Peyer's patch (tissue), 4 donors: ENCODE results near the gene MS4A4E. TPM values are rescaled to one million over a fixed set of nuclear protein-coding genes. Genes with fewer than 3 reads are reported as not detected.

Experiments
- DNase-seq, 3 donors: peaks; one replicate each; pipeline ENCODE4 v3.0.0-alpha.2; 2017 to 2019
- H3K27ac ChIP-seq, 4 donors: fragments of 200-600 bp; sonication (generic); one replicate each; pipeline ENCODE4 v1.5.1; 2016 to 2019
- H3K27me3 ChIP-seq, 2 donors: fragments of 200-600 bp; sonication (generic); one replicate each; pipeline ENCODE4 v1.5.1; 2019
- H3K36me3 ChIP-seq, 3 donors: fragments of 200-600 bp; sonication (generic); one replicate each; pipeline ENCODE4 v1.5.1; 2016 to 2019
- H3K4me1 ChIP-seq, 4 donors: fragments of 200-600 bp; sonication (generic); one replicate each; pipeline ENCODE4 v1.5.1; 2016 to 2019
- H3K4me3 ChIP-seq, 4 donors: fragments of 200-600 bp; sonication (generic); 1 replicate in 3 of 4; 2 replicates in 1 of 4; pipeline ENCODE4 v1.5.1; 2016 to 2019; ENCODE audit warnings: mild to moderate bottlenecking in 1 of 4
- H3K9me3 ChIP-seq, 4 donors: fragments of 200-600 bp; sonication (generic); one replicate each; pipeline ENCODE4 v1.5.1; 2016 to 2019; ENCODE audit warnings: mild to moderate bottlenecking in 1 of 4
- POLR2A ChIP-seq, 2 donors: fragments of 450-650 bp; IDR thresholded peaks; one replicate each; pipeline ENCODE4 v1.5.1; 2017; ENCODE audit warnings: antibody characterized with exemption in 2 of 2, mild to moderate bottlenecking in 2 of 2, moderate library complexity in 2 of 2
- total RNA-seq, 4 donors: library from RNA; depleted of rRNA; stranded (reverse); fragments of >200 nt; gene quantifications; one replicate each; pipeline ENCODE4 v1.1.0, GENCODE V29; 2016
- TF ChIP-seq, protein P1 (sequence below), 6 experiments: fragments of 450-650 bp in 4 of 6; fragments of 200-600 bp in 2 of 6; sonication (generic) in 1 of 6; IDR thresholded peaks; one replicate each; pipeline ENCODE4 v1.5.1; 2017 to 2019; ENCODE audit warnings: antibody characterized with exemption in 6 of 6, mild to moderate bottlenecking in 3 of 6, moderate library complexity in 1 of 6

The MS4A4E gene
- total RNA-seq, 4 donors from 2014 or later, result 2.6 to 13.1 (median 9.3) TPM

DNA sequence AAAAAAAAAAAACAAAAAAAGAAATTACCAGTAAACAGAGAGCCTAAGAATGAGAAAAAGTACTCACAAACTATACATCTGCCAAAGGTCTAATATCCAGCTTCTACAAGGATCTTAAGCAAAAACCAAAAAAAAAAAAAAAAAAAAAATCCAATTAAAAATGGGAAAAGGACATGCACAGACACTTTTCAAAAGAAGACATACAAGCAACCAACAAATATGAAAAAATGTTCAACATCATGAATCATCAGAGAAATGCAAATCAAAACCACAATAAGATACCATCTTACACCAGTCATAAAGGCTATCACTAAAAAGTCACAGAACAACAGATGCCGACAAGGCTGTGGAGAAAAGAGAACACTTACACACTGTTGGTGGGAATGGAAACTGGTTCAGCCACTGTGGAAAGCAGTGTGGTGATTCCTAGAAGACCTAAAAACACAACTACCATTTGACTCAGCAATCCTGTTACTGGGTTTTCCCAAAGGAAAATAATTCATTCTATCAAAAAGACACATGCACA lies 78.3 kb downstream of the MS4A4E start:
- H3K4me1 ChIP-seq, result no peaks in the 10 kb centered on the region
- no peaks in the 10 kb centered on the region for H3K36me3 ChIP-seq
- peaks cover 0 to 9% (median 0%) of the 10 kb centered on the region in 4 donors for H3K9me3 ChIP-seq
- no peak for TF ChIP-seq POLR2A (IDR thresholded peaks at IDR 0.05)
- TF ChIP-seq, protein P1, sequence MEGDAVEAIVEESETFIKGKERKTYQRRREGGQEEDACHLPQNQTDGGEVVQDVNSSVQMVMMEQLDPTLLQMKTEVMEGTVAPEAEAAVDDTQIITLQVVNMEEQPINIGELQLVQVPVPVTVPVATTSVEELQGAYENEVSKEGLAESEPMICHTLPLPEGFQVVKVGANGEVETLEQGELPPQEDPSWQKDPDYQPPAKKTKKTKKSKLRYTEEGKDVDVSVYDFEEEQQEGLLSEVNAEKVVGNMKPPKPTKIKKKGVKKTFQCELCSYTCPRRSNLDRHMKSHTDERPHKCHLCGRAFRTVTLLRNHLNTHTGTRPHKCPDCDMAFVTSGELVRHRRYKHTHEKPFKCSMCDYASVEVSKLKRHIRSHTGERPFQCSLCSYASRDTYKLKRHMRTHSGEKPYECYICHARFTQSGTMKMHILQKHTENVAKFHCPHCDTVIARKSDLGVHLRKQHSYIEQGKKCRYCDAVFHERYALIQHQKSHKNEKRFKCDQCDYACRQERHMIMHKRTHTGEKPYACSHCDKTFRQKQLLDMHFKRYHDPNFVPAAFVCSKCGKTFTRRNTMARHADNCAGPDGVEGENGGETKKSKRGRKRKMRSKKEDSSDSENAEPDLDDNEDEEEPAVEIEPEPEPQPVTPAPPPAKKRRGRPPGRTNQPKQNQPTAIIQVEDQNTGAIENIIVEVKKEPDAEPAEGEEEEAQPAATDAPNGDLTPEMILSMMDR (IDR thresholded peaks at IDR 0.05), result no peak
- DNase-seq, result no peak
- H3K27ac ChIP-seq, result no peak overlapping the region
- no peak overlapping the region for H3K4me3 ChIP-seq
- no peaks in the 10 kb centered on the region for H3K27me3 ChIP-seq

DNA sequence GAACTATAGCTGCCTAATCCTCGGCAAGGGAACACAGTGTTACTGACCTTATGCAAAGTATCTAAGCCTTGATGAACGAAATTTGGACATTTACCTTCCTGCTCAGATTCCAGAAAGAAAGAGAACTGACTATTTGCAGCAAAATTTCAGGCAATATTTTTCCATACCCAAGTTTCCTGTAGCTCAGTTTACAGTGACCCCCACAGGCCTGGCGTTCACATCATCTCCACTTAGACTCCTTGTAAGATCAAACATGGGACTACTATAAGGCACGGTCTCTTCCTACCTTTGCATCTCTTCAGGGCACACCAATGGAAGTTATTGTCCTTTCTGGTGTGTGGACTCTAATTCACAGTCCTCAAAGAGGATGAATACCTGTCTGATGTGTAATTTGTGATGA lies 81.2 kb downstream of the MS4A4E start:
- Histone ChIP-seq H3K36me3 (no peaks in the 10 kb centered on the region), H3K4me1 (no peaks in the 10 kb centered on the region), H3K27ac (no peak overlapping the region), H3K4me3 (no peak overlapping the region), H3K27me3 (no peaks in the 10 kb centered on the region), H3K9me3 (no peaks in the 10 kb centered on the region)
- TF ChIP-seq POLR2A (IDR thresholded peaks at IDR 0.05), result no peak
- TF ChIP-seq, protein P1 (IDR thresholded peaks at IDR 0.05), result no peak
- DNase-seq, result no peak

DNA sequence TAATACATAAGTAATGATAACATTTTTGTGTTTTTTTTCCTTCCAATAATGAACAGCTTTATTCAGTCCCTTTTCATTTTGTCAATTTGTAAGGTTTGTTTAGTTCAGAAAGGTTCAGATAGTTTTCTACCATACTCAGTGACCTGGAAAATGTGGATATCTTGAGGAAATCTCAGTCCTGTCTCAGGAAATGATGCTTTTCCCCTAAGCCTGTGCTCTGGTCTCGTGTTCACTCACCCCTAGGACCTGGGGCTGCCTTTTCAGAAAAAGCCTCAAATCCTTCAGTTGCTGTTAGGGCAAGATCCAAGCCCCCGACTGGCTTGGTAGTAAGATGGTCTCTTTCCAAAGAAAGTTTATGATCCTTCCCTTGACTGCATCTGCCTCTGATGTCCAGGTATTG lies 81.8 kb downstream of the MS4A4E start:
- DNase-seq, result no peak
- TF ChIP-seq, protein P1 (IDR thresholded peaks at IDR 0.05), result no peak
- TF ChIP-seq POLR2A (IDR thresholded peaks at IDR 0.05), result no peak
- no peak overlapping the region for H3K27ac ChIP-seq

DNA sequence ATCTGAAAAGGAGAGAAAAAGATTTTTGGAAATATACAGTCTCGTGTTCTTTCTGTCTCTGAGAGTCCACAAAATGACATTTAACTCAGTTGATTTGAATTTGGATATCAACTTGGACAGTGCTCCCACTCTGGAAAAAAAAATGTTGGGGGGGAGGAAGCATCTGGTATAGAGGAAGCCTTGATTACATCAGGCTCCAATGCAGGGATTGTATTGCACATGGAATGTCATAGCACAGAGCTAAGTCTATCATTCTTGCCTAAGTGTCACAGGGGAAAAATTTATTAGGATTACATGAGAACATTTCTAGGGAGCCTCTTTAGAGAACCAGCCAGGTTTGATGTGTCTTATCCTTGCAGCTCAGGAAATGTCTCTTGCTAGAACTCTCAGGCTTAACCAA lies 83.1 kb downstream of the MS4A4E start:
- no peaks in the 10 kb centered on the region for H3K4me1 ChIP-seq
- no peaks in the 10 kb centered on the region for H3K36me3 ChIP-seq
- no peaks in the 10 kb centered on the region for H3K9me3 ChIP-seq
- no peak for DNase-seq
- no peaks in the 10 kb centered on the region for H3K27me3 ChIP-seq
- H3K27ac ChIP-seq, result no peak overlapping the region
- TF ChIP-seq POLR2A (IDR thresholded peaks at IDR 0.05), result no peak
- TF ChIP-seq, protein P1 (IDR thresholded peaks at IDR 0.05), result no peak
- no peak overlapping the region for H3K4me3 ChIP-seq

More for the DNA sequence above, 81.8 kb downstream of the MS4A4E start:
- Histone ChIP-seq H3K9me3 (no peaks in the 10 kb centered on the region), H3K4me1 (no peaks in the 10 kb centered on the region), H3K27me3 (no peaks in the 10 kb centered on the region), H3K4me3 (no peak overlapping the region), H3K36me3 (no peaks in the 10 kb centered on the region)

DNA sequence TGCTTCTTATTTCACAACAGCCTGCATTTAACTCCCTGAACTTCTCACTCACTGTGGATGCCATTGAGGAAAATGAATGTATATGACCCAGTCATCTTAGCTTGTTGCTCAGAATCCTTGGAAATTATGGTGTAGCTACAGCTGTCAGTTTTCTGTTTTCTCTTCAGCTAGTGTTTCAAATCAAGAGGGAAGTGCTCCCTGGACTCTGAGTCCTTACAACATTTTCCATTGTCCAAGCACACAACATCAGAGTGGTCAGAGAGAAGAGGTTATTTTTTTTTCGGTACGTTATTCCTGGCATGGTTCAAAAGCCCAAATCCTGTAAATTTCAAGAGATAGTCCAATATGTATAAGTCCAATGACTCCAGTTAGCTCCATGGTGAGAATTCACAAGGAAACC lies 83.7 kb downstream of the MS4A4E start:
- DNase-seq, result no peak
- Histone ChIP-seq H3K4me1 (no peaks in the 10 kb centered on the region), H3K36me3 (no peaks in the 10 kb centered on the region), H3K4me3 (no peak overlapping the region), H3K27ac (no peak overlapping the region), H3K27me3 (no peaks in the 10 kb centered on the region), H3K9me3 (no peaks in the 10 kb centered on the region)
- TF ChIP-seq, protein P1 (IDR thresholded peaks at IDR 0.05), result no peak
- TF ChIP-seq POLR2A (IDR thresholded peaks at IDR 0.05), result no peak

DNA sequence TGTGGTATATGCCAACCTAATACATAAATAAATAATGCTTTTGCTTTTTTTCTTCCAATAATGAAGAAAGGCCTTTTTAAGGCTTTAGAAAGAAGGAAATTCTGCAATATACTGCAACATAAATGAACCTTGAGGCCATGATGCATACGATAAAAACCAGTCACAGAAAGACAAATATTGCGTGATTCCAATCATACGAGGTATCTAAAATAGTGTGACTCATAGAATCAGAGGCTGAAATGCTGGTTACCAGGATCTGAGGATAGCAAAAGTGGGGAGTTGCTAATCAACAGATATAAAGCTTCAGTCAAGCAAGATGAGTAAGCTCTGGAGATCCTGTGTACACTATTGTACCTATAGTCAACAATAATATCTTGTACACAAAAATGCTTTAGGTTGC lies 84.3 kb downstream of the MS4A4E start:
- TF ChIP-seq POLR2A (IDR thresholded peaks at IDR 0.05), result no peak
- TF ChIP-seq, protein P1 (IDR thresholded peaks at IDR 0.05), result no peak
- H3K4me3 ChIP-seq, result no peak overlapping the region
- no peak overlapping the region for H3K27ac ChIP-seq
- no peaks in the 10 kb centered on the region for H3K9me3 ChIP-seq
- no peaks in the 10 kb centered on the region for H3K36me3 ChIP-seq
- DNase-seq, result no peak
- no peaks in the 10 kb centered on the region for H3K4me1 ChIP-seq
- no peaks in the 10 kb centered on the region for H3K27me3 ChIP-seq
